GM18498 (cell line): ENCODE measurements around the gene PIP5K1C.

Experiments
- ATAC-seq: cut with Tn5 transposase; IDR thresholded peaks from one replicate; pipeline ENCODE4 v1.9.1; 2021; ENCODE audit warnings: mild to moderate bottlenecking, moderate library complexity; ENCODE audit not compliant: unreplicated experiment

Gene PIP5K1C

DNA sequence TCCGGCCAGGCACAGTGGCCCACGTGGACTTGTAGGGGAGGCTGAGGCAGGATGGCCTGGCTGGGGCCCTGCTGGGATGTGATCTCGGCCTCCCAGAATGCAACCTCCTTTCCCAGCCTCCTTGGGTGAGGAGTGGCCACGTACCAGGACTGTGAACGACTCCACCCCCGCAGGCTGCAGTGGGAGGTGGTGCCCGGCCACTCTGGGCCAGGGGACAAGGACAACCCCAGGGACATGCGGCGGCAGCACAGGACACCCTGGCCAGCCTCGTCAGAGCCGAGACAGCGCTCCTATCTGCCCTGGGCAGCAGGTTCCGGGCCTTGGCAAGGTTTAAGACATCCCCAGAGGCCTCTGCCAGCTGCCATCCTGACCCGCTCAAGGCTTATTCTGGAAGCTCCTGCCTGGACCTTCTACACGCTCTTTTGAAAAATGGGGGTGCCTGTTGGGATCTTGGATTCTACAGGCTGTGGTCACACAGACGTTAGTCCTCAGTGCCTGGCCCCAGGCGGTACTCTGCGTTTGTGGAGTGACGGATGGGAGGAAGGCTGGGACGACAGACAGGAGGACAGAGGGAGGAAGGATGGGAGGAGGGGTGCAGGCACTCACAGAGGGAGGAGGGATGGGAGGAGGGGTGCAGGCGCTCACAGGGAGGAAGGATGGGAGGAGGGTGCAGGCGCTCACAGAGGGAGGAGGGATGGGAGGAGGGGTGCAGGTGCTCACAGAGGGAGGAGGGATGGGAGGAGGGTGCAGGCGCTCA lies 53.8 kb downstream of the PIP5K1C start:
- no peak for ATAC-seq

DNA sequence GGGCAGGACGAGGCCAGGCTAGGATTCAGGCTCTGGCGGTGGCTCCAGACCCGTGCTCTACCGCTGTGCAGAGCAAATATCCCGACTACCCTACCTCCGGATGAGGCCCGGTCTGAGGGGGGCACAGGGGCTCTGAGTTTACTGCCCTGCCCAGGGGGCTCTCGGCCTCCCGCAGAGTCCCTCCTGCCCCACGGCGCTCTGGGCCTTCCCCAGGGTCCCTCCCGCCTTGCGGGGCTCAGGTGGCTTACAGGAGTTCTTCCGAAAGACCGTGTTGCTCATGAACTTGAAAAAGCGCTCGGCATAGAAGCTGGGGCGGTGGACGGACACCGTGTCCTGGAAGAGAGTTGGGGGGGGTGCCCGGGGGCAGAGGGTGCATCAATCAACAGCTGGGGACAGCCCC lies 54.5 kb downstream of the PIP5K1C start:
- no peak for ATAC-seq

DNA sequence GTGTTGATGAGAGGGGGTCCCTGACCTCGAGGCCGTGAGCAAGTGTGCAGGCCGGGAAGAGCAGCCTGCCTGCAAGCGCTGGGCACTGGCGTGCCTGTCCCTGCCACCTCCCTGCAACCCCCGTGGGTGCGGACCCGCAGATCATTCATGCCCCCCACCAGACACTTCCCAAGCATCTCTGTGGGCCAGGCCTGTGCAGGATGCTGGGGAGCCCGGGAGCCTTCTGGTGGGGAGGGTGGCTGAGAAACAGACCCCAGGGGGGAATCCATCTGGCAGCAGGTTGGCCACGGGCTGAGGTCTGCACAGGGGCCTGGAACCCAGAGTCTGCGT lies 55.2 kb downstream of the PIP5K1C start:
- ATAC-seq: no peak

DNA sequence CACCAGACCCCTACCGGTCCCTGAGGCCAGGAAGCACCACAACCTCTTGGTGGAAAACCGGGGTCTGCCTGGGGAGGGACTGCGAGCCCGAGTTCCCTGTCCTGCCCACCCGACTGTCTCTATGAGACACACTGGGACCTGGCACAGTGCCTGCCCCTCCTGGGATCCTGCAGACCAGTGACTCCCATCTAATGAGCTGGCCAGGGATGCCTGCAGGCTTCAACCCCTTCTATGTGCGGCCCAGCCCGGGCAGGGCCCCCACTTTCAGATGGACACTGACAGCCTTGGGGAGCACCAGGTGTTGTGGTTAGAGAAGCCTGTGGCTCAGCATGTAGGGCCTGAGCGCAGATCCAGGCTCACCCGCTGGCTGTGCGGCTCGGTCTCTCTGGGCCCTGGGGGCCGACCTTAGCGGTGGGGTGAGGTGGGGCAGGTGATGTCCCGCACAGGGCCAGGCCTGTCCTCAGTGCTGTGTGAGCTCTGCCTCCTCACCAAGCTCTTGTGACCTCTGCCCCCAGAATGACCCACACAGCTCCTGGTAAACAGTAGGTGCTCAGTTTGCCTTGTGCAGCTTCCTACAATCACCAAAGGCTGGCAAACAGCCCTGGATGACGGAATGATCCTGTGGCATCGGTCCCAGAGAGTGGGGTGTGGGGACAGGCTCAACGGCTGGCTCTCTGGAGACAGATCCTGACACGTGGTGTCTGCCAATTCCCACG lies 55.8 kb downstream of the PIP5K1C start:
- ATAC-seq: no peak

DNA sequence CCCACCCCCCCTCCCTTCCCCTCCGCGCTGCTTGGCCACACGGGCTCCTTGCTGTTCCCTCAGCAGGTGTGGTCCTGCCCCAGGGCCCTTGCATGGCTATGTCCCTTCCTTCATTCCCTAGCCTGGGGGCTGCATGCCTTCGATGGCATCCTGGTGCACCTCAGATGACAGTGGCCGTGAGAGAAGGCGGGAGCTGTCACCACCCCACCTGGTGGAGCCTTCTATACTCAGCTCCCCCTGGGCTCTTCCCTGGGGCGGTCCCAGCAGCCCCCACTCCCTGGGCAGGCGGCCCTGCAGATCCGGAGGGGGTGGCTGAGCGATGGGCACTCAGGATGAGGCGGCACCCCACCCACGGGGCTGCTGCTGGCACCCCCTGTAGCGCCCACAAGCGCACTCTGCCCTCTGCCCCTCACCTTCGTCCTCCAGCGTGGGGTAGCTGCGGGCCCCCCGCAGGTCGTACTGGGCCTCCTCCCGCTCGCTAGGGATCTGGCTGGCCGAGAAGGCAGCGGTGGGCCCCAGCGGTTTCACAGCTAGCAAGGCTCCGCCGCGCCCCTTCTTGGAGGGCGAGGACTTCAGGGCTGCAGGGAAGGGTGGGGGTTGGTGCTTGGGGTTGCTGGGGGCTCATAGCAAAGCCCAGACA lies 56.5 kb downstream of the PIP5K1C start:
- ATAC-seq: no peak

DNA sequence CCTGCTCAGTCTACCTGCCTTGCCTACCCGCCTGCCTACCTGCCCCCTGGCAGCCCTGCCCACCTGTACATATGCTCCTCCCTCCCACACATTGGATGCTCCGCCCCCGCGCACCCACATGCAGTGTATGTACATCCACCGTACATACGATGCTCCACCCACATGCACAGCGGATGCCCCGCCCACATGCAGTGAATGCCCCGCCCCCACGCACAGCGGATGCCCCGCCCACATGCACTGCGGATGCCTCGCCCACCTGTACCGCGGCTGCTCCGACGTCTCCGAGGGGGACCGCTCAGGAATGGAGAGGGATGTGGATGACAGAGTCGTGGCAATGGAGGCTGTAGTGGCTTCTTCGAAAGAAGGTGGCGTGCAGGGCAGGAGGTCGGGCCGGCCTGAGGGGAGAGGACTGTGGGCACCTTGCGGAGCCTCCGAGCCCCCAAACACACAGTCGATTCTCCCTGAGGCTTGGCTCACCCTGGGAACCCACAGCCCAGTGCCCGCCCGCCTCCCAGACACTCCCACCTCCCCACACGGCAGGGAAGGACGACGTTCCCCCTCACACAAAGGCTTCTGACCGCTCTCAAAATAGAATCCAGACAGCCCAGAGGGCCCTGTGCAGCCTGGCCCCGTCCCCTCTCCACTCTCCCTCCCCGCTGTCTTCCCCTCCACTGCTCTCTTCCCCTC lies 57.1 kb downstream of the PIP5K1C start:
- ATAC-seq: no peak

DNA sequence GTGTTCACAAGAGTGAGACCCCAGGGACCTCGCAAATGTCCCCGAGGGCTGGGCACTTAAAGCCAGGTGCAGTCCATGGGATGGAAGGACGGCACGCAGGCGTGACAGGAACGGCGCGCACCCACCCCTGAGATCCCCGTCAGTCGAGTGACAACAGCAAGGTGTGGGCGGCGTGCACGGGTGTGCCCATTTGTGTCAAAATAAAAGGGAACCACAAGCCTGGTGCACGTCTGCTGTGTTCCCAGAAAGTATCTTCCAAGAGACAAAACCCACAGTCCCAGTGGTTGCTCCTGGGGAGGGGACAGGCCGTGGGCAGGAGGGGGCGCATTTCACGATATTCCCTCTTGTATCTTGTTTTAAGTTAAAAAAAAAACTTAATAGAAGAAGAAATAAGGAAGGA lies 58.0 kb downstream of the PIP5K1C start:
- ATAC-seq: no peak

DNA sequence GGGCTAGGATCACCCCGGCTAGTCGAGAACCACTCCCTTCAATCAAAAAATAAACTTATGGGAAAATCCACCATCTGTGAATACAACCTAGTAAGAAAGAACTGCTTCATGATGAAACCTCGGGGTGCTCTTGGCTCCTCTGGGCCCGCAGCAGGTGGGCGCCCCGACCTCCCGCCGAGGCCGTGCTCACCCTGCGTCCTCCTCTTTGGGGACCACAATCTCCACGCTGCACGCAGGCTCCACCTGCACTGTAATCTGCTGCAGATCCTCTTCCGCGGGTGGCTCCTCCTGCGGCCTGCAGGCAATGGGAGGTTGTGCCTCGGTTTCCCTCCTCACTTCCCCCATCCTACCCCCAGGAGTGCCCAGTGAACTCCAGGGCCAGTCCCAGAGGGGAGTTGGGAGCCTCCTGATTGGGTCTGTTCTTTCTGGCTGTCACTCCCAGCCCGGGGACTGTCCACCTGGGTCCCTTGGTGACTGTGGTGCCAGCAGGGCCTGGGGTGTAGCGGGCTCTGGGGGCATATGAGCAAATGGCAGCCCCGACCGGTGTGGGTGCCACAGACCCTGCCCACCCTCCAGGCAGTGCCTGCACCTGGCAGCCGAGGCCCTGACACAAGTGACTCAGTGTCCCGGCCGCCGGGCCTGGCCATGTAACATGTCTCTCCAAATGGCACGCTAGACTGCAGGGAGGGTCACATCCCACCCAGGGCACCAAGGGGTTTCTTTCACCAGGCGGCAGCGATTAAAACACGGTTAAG lies 58.6 kb downstream of the PIP5K1C start:
- ATAC-seq: no peak

DNA sequence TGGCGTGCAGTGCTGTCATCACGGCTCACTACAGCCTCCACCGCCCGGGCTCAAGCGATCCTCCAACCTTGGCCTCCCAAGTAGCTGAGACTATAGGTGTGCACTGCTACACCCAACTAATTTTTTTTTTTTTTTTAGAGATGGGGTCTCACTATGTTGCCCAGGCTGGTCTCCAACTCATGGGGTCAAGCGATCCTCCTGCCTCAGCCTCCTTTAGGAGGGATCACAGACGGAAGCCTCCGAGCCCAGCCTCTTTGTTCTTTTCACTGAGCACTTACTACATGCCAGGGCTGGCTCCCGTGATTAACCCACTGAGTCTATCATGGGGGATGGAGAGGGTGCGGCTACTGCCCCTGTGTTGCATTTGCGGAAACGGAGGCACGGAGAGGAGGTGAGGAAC lies 60.8 kb downstream of the PIP5K1C start:
- no peak for ATAC-seq

DNA sequence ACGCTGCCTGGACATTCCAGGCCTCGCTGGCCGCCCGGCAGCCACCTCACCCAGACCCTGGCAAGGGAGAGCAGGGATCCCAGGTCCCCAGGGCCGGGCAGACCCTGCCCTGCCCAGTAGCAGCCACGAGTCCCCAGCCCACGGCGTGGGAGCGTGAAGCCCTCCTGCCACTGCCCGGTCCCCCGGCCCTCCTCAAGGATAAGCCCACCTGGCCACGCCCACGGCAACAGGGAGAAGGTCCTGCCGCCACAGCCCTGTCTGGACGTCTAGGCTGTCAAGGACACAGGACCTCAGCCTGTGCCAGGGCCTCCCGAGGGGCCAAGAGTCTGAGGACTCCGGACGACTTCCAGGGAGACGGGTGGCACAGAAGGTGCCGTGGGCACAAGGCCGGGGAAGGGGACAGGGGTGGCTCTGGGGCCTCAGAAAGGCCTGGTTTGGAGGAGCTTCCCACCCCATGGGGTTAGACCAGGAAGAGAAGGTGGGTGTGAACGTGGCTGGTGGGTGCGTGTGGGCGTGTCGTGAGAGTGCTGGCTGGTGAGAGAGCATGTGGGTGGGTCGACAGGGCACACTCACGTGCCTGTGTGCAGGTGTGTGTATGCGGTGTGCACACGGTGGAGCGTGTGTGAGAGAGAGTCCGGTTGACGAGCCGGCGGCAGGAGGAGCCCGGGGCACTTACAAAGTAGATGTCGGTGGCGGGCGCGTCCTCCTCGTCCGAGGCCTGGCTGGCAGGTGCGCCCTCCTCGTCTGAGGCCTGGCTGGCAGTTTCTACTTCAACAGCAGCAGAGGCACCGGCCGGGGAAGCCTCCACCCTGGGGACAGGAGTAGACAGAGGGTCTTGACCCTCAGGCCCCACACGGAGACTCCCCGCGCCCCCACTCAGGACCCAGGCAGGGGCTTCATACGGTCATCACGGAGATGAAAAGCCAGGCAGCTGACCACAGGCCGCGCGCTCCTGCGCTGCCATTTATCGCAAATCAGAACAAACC lies 61.8 kb downstream of the PIP5K1C start:
- no peak for ATAC-seq

DNA sequence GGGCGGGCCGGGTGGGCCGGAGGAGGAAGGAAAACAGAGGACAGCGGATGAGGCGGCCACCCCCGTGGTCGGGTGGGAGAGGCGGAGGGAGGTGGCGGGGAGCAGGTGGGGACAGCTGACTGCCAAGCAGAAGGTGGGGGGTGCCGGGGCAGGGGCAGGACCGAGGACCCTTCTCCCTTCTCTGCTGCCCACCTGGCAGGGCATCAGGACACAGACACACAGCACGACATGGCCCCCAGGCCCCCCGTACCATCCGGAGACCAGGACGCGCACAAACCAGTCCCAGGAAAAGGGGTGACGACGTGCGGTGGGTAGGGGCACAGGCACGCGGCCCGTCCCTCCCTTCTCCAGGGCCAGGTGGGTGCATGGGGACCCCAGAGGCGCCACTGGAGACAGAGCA lies 62.6 kb downstream of the PIP5K1C start:
- ATAC-seq: no peak

DNA sequence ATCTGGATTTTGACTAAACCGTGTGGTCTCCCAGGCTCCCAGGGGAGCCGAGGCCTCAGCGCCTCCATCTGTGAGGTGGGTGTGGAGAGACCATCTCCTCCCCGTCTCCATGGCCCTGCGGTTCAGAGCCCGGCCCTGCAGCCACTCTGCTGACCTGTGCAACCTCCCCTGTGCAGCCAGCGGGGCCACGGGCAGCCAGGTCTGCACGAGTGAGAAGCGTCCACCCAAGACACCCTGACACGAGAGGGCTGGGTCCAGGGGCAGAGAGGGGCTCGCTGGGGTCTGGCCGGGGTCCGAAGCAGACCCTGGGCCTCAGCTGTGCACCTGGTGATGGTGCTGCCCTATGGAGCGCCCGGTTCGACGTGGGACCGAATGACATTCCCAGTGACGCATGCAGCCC lies 63.3 kb downstream of the PIP5K1C start:
- no peak for ATAC-seq

DNA sequence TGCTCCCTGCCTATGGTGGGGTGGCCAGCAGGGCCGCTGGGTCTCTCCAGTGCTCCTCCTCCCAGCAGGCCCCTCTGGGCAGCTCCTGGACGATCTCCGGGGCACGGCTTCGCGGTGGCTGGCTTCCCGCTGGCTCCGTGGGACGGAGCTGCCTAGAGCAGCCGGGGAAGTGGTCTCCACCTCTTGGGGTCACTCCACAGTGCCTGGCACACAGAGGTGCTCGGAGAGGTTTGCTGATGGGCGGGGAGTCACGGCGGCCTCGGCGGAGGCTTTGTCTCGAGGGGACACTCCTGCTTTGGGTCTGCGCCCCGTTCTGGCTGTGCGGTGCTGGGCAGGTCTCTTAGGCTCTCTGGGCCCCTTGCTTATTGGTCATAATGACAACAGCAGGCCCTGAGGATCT lies 63.8 kb downstream of the PIP5K1C start:
- ATAC-seq: no peak

DNA sequence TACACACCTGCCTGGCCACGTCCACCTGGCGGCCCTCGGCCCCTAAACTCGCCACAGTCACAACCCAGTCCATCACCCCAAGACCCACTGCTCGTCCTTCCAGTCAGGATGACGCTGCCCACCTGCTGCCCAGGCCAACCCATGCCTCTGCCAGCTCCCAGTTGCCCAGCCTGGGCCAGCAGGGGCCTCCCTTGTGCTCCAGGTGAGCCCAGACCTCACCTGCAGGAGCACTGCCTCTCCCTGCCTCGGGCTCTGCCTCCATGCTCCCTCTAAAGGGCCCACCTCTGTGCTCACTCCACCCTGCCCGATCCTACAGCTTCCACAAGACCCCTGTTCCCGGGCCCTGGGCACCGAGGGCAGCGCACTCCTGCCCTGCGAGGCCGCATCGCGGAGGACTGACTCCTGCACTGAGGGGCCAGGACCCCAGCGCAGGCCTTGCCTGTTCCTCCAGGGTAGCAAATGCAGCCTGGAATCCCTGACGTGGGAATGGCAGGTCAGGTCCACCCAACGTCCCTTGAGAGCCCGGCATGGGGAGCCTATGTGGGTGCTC lies 65.7 kb downstream of the PIP5K1C start:
- ATAC-seq: no peak

DNA sequence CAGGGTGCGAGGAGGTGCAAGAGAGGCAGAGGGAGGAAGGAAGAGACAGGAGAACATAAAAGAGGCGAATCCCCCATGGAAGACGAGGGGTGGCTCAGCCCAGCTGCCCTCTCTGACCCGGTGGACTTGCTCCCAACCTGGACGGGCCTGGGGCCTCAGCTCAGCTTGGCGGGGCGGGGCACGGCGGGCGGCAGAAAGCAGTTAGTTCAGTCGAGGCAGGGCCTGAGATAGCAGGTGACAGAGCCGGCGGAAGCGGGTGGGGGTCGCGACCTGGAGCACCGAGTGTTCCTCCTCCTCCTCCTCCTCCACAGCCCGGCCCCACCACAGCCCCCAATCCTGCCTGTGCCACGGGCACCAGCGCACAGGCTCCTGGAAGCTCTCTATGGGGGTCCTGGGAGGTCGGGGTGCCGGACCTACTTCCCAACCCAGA lies 66.7 kb downstream of the PIP5K1C start:
- no peak for ATAC-seq

DNA sequence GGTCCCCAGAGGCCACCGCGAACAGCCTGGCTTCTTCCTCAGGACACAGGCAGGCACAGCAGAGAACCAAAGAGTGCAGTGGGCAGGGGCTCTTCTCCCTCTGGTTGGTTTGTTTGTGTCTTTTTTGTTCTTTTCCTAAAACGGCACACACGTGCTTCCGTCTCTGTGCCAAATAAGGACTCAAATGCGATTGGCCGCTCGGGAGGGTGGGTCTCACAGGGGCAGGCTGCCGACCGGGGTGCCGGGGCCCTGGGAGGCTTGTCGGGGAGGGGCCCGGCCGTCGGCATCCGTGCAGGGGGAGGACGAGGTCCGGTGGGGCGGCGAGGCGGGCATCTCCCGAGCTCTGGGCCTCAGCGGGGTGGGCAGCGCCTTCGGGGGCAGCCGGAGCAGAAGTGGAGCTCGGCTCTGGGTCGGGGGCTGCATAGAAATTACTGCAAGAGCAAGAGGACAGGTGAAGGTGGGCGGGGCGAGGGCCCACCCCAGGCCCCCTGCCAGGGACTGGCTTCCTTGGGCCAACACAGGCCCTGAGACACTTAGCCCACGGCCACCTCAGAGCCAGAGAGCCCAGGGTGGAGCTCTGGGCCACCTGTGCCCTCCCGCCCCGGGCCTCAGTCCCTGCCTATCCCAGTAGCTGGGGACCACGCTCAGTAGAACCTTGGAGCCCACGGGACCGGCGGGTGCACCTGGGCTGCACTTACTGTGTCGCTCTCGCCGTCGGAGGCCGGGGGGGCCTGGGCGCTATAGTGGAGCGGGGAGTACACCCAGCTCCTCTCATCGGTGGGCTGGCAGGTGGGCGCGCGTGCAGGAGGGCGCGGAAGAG lies 67.3 kb downstream of the PIP5K1C start:
- no peak for ATAC-seq

DNA sequence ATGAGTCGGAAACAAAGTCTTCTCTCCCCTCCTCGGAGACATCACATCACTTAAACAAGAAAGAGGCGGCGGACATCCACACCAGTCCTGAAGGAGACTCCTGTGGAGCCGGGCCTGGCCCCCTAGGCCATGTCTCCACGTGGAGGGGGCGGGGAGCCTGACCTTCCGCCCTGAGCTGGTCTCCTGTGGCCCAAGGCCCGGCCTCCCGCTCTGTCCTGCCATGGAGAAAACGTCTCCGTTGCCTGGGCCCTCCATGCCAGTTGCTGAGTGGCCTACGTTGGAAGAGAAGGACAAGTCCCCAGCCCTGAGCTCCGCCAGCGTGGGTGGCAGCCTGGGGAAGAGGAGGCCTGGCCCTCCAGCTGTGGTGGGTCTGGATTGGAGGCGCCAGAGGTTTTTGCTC lies 68.2 kb downstream of the PIP5K1C start:
- ATAC-seq: no peak

DNA sequence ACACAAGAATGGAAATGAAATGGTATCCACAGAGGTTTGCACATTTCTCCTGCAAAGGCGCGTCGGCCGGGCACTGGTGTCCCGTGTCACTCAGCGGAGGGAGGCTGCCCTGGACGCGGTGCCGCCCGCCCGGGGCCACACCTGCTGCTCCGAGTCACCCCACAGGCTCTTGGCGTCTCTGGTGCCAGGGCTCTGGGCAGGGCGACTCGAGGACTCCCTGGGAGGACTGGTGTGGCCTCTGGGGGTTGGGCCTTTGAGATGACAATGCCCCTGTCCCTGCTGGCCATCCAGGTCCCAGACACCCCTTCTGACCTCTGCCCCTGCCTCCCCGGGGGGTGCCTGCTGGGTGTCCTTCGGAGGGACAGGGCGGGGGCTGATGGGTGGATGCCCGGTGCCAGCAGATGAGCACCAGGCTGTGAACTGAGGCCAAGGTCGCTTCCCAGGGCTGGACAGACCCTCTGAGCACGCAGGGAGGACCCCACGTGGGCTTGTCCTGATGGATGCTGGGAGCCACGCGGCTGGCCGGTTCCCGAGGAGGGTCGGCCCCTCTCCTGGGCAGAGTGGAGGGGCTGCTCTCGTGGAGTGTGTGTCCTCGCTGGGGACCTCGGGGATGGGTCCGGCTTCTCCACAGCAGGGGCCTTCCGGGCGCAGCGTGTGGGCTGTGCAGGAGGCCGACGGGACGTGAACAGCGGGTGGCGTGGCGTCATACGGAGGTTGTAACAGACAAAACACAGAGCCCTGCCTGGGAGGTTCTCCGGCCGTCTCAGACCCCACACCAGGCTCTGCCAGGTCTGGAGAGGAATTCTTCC lies 69.0 kb downstream of the PIP5K1C start:
- no peak for ATAC-seq
